Measurements from ENCODE around the gene GNG7.
"Not testable (repeated sequence)": the region's sequence is repeated elsewhere in the genome, so short reads cannot be mapped to it uniquely, and the experiment has no call there.

The GNG7 gene

GRCh38 chr19:2589441-2589840 is 113.1 kb downstream of the GNG7 start:
- TF ChIP-seq, protein P1, sequence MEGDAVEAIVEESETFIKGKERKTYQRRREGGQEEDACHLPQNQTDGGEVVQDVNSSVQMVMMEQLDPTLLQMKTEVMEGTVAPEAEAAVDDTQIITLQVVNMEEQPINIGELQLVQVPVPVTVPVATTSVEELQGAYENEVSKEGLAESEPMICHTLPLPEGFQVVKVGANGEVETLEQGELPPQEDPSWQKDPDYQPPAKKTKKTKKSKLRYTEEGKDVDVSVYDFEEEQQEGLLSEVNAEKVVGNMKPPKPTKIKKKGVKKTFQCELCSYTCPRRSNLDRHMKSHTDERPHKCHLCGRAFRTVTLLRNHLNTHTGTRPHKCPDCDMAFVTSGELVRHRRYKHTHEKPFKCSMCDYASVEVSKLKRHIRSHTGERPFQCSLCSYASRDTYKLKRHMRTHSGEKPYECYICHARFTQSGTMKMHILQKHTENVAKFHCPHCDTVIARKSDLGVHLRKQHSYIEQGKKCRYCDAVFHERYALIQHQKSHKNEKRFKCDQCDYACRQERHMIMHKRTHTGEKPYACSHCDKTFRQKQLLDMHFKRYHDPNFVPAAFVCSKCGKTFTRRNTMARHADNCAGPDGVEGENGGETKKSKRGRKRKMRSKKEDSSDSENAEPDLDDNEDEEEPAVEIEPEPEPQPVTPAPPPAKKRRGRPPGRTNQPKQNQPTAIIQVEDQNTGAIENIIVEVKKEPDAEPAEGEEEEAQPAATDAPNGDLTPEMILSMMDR (IDR thresholded peaks at IDR 0.05; ENCODE audit: borderline replicate concordance, insufficient read depth, low read depth, low read length), result no peak
- no peak overlapping the region for H3K4me3 ChIP-seq (ENCODE audit: low read depth, low read length)

DNA sequence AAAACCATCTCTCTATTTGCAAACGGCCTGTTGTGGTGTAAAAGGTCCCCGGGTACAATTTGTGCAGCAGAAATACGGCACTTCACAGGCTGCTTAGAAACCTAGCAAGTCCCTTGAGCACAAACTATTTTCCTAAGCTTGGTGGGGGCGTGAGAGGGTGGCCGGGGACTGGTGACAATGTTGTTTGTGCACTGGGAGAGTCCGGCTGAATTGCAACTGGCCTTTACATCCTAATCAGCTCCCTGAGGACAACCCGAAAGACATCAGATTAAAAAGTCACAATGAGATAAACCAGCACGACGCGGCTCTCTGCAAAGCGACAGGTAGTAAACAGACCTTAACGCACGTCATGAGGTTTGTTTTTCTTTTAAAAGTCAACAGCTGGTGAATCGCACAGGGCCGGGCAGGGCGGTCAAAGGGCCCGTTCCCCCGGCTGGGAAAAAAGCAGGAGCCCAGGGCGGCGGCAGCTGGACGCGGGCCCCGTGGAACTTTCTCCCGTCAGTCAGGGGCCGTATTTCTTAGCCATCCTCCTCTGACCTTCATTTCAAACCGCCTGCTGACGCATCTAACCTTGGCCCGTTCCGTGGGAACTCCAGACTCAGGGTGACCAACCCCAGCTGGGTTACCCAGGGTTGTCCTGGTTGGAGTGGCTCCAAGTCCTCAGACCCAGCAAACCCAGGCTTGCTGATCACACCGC is 114.3 kb downstream of the GNG7 start:
- no peak overlapping the region for H3K4me3 ChIP-seq (ENCODE audit: low read depth, low read length)
- TF ChIP-seq, protein P1 (IDR thresholded peaks at IDR 0.05; ENCODE audit: borderline replicate concordance, insufficient read depth, low read depth, low read length), result no peak

DNA sequence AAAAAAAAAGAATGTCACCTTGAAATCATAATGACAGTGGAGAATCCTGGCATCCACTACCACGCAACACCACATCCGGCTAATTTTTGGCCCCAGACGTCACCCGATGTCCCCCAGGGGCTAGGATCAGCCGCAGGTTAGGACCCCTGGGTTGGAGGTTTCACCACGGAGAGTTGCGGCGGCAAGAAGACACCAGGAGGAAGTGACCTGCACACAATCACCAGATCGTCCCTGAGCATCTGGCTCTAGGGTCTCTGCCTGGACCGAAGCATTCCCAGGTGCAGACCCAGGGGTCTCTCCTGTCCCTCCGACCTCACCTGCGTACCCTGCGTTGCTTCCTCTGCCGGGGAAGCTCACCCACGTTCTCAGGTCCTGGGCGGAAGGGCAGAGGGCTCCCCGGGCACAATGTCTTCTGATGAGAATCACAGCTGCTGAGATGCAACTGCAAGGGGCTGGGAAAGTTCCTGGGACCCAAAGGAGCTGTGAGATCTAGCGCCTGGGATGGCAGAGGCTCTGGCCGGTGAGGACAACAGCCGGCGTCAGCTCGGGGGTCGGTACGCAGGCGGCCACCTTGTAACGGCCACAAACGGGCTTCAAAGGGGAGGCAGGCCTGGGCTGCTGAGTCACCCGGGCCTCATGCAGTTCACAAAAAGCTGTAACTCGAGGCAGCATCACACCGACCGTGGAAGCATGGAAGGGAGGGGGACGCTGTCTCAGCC is 115.3 kb downstream of the GNG7 start:
- TF ChIP-seq, protein P1 (IDR thresholded peaks at IDR 0.05; ENCODE audit: borderline replicate concordance, insufficient read depth, low read depth, low read length), result no peak

GRCh38 chr19:2586196-2586595 is 116.3 kb downstream of the GNG7 start:
- TF ChIP-seq, protein P1 (IDR thresholded peaks at IDR 0.05; ENCODE audit: borderline replicate concordance, insufficient read depth, low read depth, low read length), result no peak
- H3K4me3 ChIP-seq (ENCODE audit: low read depth, low read length), result no peak overlapping the region

More for the DNA sequence above, 115.3 kb downstream of the GNG7 start:
- no peak overlapping the region for H3K4me3 ChIP-seq (ENCODE audit: low read depth, low read length)

- TF ChIP-seq, protein P1 (IDR thresholded peaks at IDR 0.05; ENCODE audit: borderline replicate concordance, insufficient read depth, low read depth, low read length), result no peak
- H3K4me3 ChIP-seq (ENCODE audit: low read depth, low read length), result no peak overlapping the region
These were observed 118.5 kb downstream of the GNG7 start for GRCh38 chr19:2584002-2584401.

DNA sequence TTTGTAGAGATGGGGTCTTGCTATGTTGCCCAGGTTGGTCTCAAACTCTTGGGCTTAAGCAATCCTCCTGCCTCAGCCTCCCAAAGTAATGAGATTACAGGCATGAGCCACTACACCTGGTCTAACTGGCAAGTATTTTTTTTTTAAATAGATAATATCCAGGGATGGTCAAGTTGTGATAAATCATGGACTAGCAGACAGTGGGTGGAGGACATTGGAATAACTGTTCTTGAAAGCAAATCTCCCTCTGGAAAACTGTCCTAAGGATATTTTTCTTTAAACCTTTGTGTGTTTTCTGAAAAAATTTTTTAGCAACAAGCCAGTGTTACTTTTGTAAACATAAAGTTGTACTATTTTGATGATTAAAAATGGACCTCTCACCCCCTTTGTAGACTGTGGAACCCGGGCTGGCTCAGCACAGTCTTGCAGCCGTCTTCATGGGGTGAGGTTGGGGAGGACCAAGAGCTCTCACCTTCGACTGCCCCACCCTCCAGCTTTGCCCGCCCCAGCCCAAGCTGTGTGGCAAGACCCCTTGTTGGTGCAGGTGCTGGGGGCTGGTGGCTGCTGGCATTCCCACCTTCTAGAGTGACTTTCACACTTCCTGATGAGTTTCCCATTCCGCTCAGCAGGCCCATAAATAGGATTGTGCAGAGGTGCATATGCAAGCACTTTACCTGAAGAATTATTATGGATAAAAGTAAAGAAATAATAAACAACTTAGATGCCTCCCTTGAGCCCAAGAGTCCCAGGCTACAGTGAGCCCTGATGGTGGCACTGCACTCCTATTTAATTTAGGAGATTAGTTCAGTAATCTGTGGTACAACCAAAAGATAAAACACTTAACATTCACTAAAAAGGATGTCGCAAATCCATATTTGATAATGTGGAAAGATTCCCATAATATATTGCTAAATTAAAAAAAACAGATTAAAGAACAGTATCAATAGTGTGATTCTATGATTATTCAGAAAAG is 119.2 kb downstream of the GNG7 start:
- TF ChIP-seq, protein P1 (IDR thresholded peaks at IDR 0.05; ENCODE audit: borderline replicate concordance, insufficient read depth, low read depth, low read length), result no peak
- H3K4me3 ChIP-seq (ENCODE audit: low read depth, low read length), result no peak overlapping the region

GRCh38 chr19:2580396-2580795 is 122.1 kb downstream of the GNG7 start:
- H3K4me3 ChIP-seq (ENCODE audit: low read depth, low read length), result not testable (repeated sequence)
